K562 (cell line): ENCODE data around the gene ELF2. TPM values are rescaled to one million over a fixed set of nuclear protein-coding genes. Genes with fewer than 3 reads are reported as not detected.

ENCODE experiments used
- BCOR ChIP-seq: fragments of 450-650 bp; IDR thresholded peaks from 2 replicates; pipeline ENCODE4 v1.6.1; 2016
- BRD4 ChIP-seq: fragments of 200-600 bp; sonication (generic); IDR thresholded peaks from 2 replicates; pipeline ENCODE4 v1.6.1; 2017; ENCODE audit warnings: inconsistent platforms
- CBFA2T3 ChIP-seq: fragments of 450-650 bp; IDR thresholded peaks from 2 replicates; pipeline ENCODE4 v1.6.1; 2017
- CBX1 ChIP-seq: sonication (generic); IDR thresholded peaks from 2 replicates; pipeline ENCODE4 v1.6.1; 2016; ENCODE audit warnings: antibody characterized with exemption, low read depth, mild to moderate bottlenecking
- CCAR2 ChIP-seq: fragments of 200-400 bp; formaldehyde crosslinking; IDR thresholded peaks from 2 replicates; pipeline ENCODE4 v1.6.1; 2017; ENCODE audit warnings: mild to moderate bottlenecking, low read depth, low read length
- CREB1 ChIP-seq, 2 experiments: sonication (generic) in 1 of 2; formaldehyde crosslinking in 1 of 2; IDR thresholded peaks; 2 replicates each; pipeline versions ENCODE4 v1.6.1 to v1.8.0; 2012 to 2022; ENCODE audit warnings: inconsistent platforms in 1 of 2, mild to moderate bottlenecking in 1 of 2, missing genetic modification reagents in 1 of 2, moderate library complexity in 1 of 2
- ELF4 ChIP-seq: fragments of 450-650 bp; formaldehyde crosslinking; IDR thresholded peaks from 2 replicates; pipeline ENCODE4 v1.4.0; 2022; ENCODE audit warnings: missing genetic modification characterization
- HCFC1 ChIP-seq: IDR thresholded peaks from 2 replicates; pipeline ENCODE4 v1.6.1; 2012; ENCODE audit warnings: low read depth, low read length, improper control_type of control experiment
- HDAC8 ChIP-seq: fragments of 450-650 bp; IDR thresholded peaks from 2 replicates; pipeline ENCODE4 v1.6.1; 2016; ENCODE audit warnings: mild to moderate bottlenecking, missing genetic modification characterization, moderate library complexity, missing compliant biosample characterization
- HEY1 ChIP-seq: fragments of 250-450 bp; sonication (Bioruptor Pico); IDR thresholded peaks from 2 replicates; pipeline ENCODE4 v1.5.0; 2020; ENCODE audit warnings: mild to moderate bottlenecking, moderate library complexity, borderline replicate concordance
- HLTF ChIP-seq: fragments of 450-650 bp; IDR thresholded peaks from 2 replicates; pipeline ENCODE4 v1.6.1; 2016
- NFXL1 ChIP-seq: fragments of 450-650 bp; formaldehyde crosslinking; IDR thresholded peaks from 2 replicates; pipeline ENCODE4 v1.4.0; 2021; ENCODE audit warnings: mild to moderate bottlenecking
- NUFIP1 ChIP-seq: fragments of 450-650 bp; IDR thresholded peaks from 2 replicates; pipeline ENCODE4 v1.6.1; 2018; ENCODE audit not compliant: partially characterized antibody
- PYGO2 ChIP-seq: fragments of 450-650 bp; IDR thresholded peaks from 2 replicates; pipeline ENCODE4 v1.6.1; 2016; ENCODE audit warnings: mild to moderate bottlenecking, missing genetic modification characterization, moderate library complexity, missing compliant biosample characterization
- RBM15 ChIP-seq: fragments of 200-400 bp; formaldehyde crosslinking; IDR thresholded peaks from 2 replicates; pipeline ENCODE4 v1.6.1; 2018; ENCODE audit warnings: mild to moderate bottlenecking, low read length, moderate library complexity; ENCODE audit not compliant: insufficient read depth
- RFX1 ChIP-seq: fragments of 450-650 bp; IDR thresholded peaks from 2 replicates; pipeline ENCODE4 v1.6.1; 2016; ENCODE audit warnings: mild to moderate bottlenecking, moderate library complexity
- TEAD1 ChIP-seq, 2 experiments: fragments of 450-650 bp in 1 of 2; sonication (generic) in 1 of 2; formaldehyde crosslinking; IDR thresholded peaks; 2 replicates each; pipeline versions ENCODE4 v1.4.0 to v1.8.0; 2020 to 2022; ENCODE audit warnings: mild to moderate bottlenecking in 2 of 2, missing genetic modification reagents in 1 of 2
- ZBED1 ChIP-seq: IDR thresholded peaks from 2 replicates; pipeline ENCODE4 v1.6.1; 2014
- ZNF24 ChIP-seq: fragments of 450-650 bp; IDR thresholded peaks from 2 replicates; pipeline ENCODE4 v1.6.1; 2016
- ZSCAN32 ChIP-seq: fragments of 450-650 bp; formaldehyde crosslinking; IDR thresholded peaks from 2 replicates; pipeline ENCODE4 v1.4.0; 2020; ENCODE audit warnings: mild to moderate bottlenecking, moderate library complexity
- polyA plus RNA-seq, 8 experiments: library from polyadenylated mRNA; depleted of rRNA in 4 of 8; stranded (reverse) in 5 of 8; unstranded in 3 of 8; fragments of >200 nt; fragmentation: Nextera tagmentation in 2 of 8; fragmentation: Illumina TruSeq in 1 of 8; extraction: Ambion mirVana in 2 of 8; extraction: Trizol in 1 of 8; gene quantifications; 2 replicates each; pipeline versions ENCODE4 v1.2.1 to v1.2.3, GENCODE V29; 2011 to 2014; ENCODE audit warnings: inconsistent platforms in 1 of 8, missing spikeins in 1 of 8
- total RNA-seq, 7 experiments: library from RNA; depleted of rRNA in 6 of 7; stranded (reverse); fragments of >200 nt in 6 of 7; fragmentation: Illumina TruSeq in 2 of 7; extraction: Trizol in 2 of 7; gene quantifications; 2 replicates each; pipeline versions ENCODE4 v1.2.1 to v1.2.3, GENCODE V29; 2011 to 2021; ENCODE audit warnings: low replicate concordance in 1 of 7
- TF ChIP-seq, protein P1 (sequence below): fragments of 450-650 bp; formaldehyde crosslinking; IDR thresholded peaks from 2 replicates; pipeline ENCODE4 v1.4.0; 2020; ENCODE audit warnings: mild to moderate bottlenecking, moderate library complexity
- TF ChIP-seq, protein P2 (sequence below), 2 experiments: IDR thresholded peaks in 1 of 2; conservative IDR thresholded peaks in 1 of 2; 2 replicates each; pipeline ENCODE4 v1.6.1; 2016; ENCODE audit warnings: low read depth in 2 of 2, mild to moderate bottlenecking in 1 of 2, missing compliant biosample characterization in 1 of 2, missing genetic modification characterization in 1 of 2, moderate library complexity in 1 of 2
- TF ChIP-seq, protein P3 (sequence below): fragments of 450-650 bp; formaldehyde crosslinking; IDR thresholded peaks from 2 replicates; pipeline ENCODE4 v1.4.0; 2020; ENCODE audit warnings: mild to moderate bottlenecking, mixed read lengths
- TF ChIP-seq, protein P4 (sequence below): IDR thresholded peaks from 2 replicates; pipeline ENCODE4 v1.6.1; 2012; ENCODE audit warnings: low read depth, low read length, improper control_type of control experiment, borderline replicate concordance

ELF2 gene
- total and polyA plus RNA-seq, 9 of the 15 experiments (the other 6 are each of a cell fraction or from before 2014, with no cell fraction given): 9.4 to 58.7 (median 41.6) TPM

DNA sequence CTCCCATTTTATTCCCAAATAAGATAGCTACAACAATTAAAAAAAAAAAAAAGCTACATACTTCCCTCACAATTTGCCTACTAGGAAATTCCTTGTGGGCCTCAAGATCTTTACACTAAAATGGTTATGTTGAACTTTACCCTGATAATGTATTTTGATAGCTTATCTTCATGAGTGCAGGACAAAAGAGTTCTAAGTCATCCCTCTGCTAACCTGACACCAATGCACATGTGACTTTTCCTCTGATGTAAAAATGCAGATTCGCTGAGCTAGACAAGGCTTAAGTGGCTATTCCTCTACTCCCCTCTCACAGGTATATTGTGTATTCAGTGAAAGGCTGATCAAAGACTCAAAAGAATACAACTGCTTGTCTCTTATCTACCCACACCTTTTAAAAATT lies 22.5 kb downstream of the ELF2 start (continued):
- TF ChIP-seq, protein P1, sequence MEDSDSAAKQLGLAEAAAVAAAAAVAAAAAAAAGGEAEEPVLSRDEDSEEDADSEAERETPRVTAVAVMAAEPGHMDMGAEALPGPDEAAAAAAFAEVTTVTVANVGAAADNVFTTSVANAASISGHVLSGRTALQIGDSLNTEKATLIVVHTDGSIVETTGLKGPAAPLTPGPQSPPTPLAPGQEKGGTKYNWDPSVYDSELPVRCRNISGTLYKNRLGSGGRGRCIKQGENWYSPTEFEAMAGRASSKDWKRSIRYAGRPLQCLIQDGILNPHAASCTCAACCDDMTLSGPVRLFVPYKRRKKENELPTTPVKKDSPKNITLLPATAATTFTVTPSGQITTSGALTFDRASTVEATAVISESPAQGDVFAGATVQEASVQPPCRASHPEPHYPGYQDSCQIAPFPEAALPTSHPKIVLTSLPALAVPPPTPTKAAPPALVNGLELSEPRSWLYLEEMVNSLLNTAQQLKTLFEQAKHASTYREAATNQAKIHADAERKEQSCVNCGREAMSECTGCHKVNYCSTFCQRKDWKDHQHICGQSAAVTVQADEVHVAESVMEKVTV (CRISPR knock-in tag): no peak
- TF ChIP-seq PYGO2 (tag): no peak
- no peak for TF ChIP-seq BCOR
- no peak for TF ChIP-seq NUFIP1
- no peak for TF ChIP-seq CCAR2
- TF ChIP-seq, protein P2, sequence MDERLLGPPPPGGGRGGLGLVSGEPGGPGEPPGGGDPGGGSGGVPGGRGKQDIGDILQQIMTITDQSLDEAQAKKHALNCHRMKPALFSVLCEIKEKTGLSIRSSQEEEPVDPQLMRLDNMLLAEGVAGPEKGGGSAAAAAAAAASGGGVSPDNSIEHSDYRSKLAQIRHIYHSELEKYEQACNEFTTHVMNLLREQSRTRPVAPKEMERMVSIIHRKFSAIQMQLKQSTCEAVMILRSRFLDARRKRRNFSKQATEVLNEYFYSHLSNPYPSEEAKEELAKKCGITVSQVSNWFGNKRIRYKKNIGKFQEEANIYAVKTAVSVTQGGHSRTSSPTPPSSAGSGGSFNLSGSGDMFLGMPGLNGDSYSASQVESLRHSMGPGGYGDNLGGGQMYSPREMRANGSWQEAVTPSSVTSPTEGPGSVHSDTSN (CRISPR knock-in tag; IDR thresholded peaks at IDR 0.05; ENCODE audit: low read depth): no peak
- TF ChIP-seq, protein P2 (tag; conservative IDR thresholded peaks at IDR 0.05; ENCODE audit: low read depth): 0 out of 2 replicates have a peak, but pooled peaks have one; percentile 41
- no peak for TF ChIP-seq TEAD1 (CRISPR knock-in tag; IDR thresholded peaks at IDR 0.05)
- TF ChIP-seq HCFC1: no peak
- TF ChIP-seq NFXL1 (CRISPR knock-in tag): no peak
- no peak for TF ChIP-seq ZSCAN32 (CRISPR knock-in tag)
- no peak for TF ChIP-seq BRD4
- TF ChIP-seq ZNF24: no peak
- no peak for TF ChIP-seq ZBED1
- no peak for TF ChIP-seq CBX1
- TF ChIP-seq HLTF: no peak
- TF ChIP-seq, protein P3, sequence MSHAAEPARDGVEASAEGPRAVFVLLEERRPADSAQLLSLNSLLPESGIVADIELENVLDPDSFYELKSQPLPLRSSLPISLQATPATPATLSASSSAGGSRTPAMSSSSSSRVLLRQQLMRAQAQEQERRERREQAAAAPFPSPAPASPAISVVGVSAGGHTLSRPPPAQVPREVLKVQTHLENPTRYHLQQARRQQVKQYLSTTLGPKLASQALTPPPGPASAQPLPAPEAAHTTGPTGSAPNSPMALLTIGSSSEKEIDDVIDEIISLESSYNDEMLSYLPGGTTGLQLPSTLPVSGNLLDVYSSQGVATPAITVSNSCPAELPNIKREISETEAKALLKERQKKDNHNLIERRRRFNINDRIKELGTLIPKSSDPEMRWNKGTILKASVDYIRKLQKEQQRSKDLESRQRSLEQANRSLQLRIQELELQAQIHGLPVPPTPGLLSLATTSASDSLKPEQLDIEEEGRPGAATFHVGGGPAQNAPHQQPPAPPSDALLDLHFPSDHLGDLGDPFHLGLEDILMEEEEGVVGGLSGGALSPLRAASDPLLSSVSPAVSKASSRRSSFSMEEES (CRISPR knock-in tag): no peak
- no peak for TF ChIP-seq ELF4 (CRISPR knock-in tag)
- TF ChIP-seq, protein P4, sequence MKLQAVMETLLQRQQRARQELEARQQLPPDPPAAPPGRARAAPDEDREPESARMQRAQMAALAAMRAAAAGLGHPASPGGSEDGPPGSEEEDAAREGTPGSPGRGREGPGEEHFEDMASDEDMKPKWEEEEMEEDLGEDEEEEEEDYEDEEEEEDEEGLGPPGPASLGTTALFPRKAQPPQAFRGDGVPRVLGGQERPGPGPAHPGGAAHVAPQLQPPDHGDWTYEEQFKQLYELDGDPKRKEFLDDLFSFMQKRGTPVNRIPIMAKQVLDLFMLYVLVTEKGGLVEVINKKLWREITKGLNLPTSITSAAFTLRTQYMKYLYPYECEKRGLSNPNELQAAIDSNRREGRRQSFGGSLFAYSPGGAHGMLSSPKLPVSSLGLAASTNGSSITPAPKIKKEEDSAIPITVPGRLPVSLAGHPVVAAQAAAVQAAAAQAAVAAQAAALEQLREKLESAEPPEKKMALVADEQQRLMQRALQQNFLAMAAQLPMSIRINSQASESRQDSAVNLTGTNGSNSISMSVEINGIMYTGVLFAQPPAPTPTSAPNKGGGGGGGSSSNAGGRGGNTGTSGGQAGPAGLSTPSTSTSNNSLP: no peak
- no peak for TF ChIP-seq RFX1
- no peak for TF ChIP-seq HDAC8 (tag)
- no peak for TF ChIP-seq RBM15
- 0 out of 2 replicates have a peak, but pooled peaks have one; percentile 43 for TF ChIP-seq HEY1 (CRISPR knock-in tag)
- TF ChIP-seq CBFA2T3: peak; percentile 86
- peak; percentile 30; the same call in 1 of the 2 replicates for TF ChIP-seq CREB1 (IDR thresholded peaks at IDR 0.05)
- no peak for TF ChIP-seq CREB1 (CRISPR knock-in tag; IDR thresholded peaks at IDR 0.05)
